NCI-H526 treated with DMSO at 0.1 percent for 48 hours (cell line): ENCODE measurements around the gene HOPX.
"Not testable (repeated sequence)": the region's sequence is repeated elsewhere in the genome, so short reads cannot be mapped to it uniquely, and the experiment has no call there.

Experiments
- DNase-seq: peaks from one replicate; lab custom pipeline; 2025; lab: John Stamatoyannopoulos, UW

HOPX gene

GRCh38 chr4:56688094-56688647 is 7.1 kb upstream of the HOPX start:
- no peak for DNase-seq

- no peak for DNase-seq
Measured at GRCh38 chr4:56686537-56687231, 5.6 kb upstream of the HOPX start.

- DNase-seq = no peak
Measured at GRCh38 chr4:56684320-56685050, 3.4 kb upstream of the HOPX start.

GRCh38 chr4:56683455-56683854 is 2.4 kb upstream of the HOPX start:
- DNase-seq = no peak

- DNase-seq = no peak
Measured at GRCh38 chr4:56681853-56682525, 893 bp upstream of the HOPX start.

GRCh38 chr4:56680266-56680665 is 830 bp downstream of the HOPX start:
- DNase-seq = no peak

GRCh38 chr4:56677711-56678110 is 3.4 kb downstream of the HOPX start:
- DNase-seq = no peak

- no peak for DNase-seq
Measured at GRCh38 chr4:56674984-56675383, 6.1 kb downstream of the HOPX start.

- no peak for DNase-seq
Measured at GRCh38 chr4:56671860-56672259, 9.2 kb downstream of the HOPX start.

GRCh38 chr4:56671373-56671772 is 9.7 kb downstream of the HOPX start:
- DNase-seq = no peak

GRCh38 chr4:56668267-56668666 is 12.8 kb downstream of the HOPX start:
- no peak for DNase-seq

GRCh38 chr4:56667396-56667795 is 13.7 kb downstream of the HOPX start:
- DNase-seq = not testable (repeated sequence)

GRCh38 chr4:56666279-56666678 is 14.8 kb downstream of the HOPX start:
- DNase-seq = no peak

GRCh38 chr4:56665781-56666180 is 15.3 kb downstream of the HOPX start:
- no peak for DNase-seq

- DNase-seq = no peak
Measured at GRCh38 chr4:56662782-56663468, 18.2 kb downstream of the HOPX start.

GRCh38 chr4:56659946-56660345 is 21.1 kb downstream of the HOPX start:
- no peak for DNase-seq

GRCh38 chr4:56658528-56658927 is 22.6 kb downstream of the HOPX start:
- no peak for DNase-seq

- no peak for DNase-seq
Measured at GRCh38 chr4:56657818-56658217, 23.3 kb downstream of the HOPX start.

GRCh38 chr4:56657128-56657527 is 24.0 kb downstream of the HOPX start:
- DNase-seq = no peak

GRCh38 chr4:56656346-56656643 is 24.8 kb downstream of the HOPX start:
- DNase-seq = no peak

- no peak for DNase-seq
Measured at GRCh38 chr4:56655627-56656345, 25.3 kb downstream of the HOPX start.

- no peak for DNase-seq
Measured at GRCh38 chr4:56655209-56655626, 25.9 kb downstream of the HOPX start.
